HG03520 (cell line): ENCODE measurements around the gene ZDHHC8.
"Not testable (repeated sequence)": the region's sequence is repeated elsewhere in the genome, so short reads cannot be mapped to it uniquely, and the experiment has no call there.

Source experiments
- ATAC-seq: cut with Tn5 transposase; IDR thresholded peaks from one replicate; pipeline ENCODE4 v1.9.1; 2021; ENCODE audit warnings: mild to moderate bottlenecking, moderate library complexity; ENCODE audit not compliant: unreplicated experiment

Gene ZDHHC8

GRCh38 chr22:20157430-20158183, 26.0 kb downstream of the ZDHHC8 start:
- no peak for ATAC-seq

- ATAC-seq: no peak
Measured at GRCh38 chr22:20158391-20159036, 26.9 kb downstream of the ZDHHC8 start.

- ATAC-seq: no peak
Measured at GRCh38 chr22:20159076-20159475, 27.5 kb downstream of the ZDHHC8 start.

DNA sequence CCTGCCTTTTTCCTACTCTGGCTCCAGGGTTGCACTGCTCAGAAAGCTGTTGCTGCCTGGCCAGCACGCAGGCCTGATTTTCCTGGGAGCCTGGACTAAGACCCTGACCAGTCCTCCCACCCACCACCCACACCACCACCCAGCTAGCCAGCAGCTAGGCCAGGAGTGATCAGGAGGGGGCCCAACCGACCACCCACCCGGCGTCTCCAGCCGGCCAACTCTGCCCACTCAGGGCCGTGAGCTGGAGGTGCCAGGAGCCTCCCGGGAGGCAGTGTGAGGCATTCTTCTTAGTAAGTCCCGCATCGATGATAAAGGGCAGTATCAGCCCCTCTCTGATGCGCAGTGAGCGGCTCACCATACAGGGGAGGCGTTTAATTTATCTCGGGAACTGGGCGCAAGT, 27.9 kb downstream of the ZDHHC8 start:
- ATAC-seq: not testable (repeated sequence)

DNA sequence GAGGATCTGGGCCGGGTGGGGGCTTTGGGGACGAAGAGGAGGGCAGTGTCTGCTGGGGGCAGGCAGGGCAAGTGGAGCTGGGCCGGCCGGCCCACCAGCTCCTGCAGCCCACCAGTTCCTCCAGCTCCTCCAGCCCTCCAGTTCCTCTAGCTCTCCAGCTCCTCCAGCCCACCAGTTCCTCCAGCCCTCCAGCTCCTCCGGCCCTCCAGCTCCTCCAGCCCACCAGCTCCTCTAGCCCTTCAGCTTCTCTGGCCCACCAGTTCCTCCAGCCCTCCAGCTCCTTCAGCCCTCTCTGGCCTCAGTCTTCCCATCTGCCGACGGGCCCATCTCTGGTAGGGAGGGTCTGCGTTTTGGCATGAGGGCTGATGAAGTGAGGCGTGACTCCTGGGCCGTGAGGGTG, 28.4 kb downstream of the ZDHHC8 start:
- ATAC-seq: no peak

- no peak for ATAC-seq
Measured at GRCh38 chr22:20164863-20165262, 33.3 kb downstream of the ZDHHC8 start.

DNA sequence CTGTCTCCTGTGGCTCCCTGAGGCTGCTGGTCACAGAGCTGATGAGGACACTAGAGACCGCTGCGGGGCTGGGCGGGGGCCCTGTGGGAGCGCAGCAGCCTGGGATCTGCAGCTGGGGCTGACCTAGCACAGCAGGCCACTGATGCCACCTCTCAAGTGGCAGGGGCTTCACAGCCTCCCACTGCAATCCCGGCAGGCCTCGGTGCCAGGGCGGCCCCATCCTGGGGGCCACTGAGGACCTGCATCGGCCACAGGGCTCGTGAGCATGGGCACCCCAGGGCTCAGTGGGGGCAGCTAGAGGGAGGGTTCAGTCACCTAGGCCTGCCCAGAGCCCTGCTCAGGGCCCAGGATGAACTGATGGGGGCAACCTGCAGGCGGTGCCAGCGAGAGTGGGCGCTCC, 33.8 kb downstream of the ZDHHC8 start:
- ATAC-seq: no peak

DNA sequence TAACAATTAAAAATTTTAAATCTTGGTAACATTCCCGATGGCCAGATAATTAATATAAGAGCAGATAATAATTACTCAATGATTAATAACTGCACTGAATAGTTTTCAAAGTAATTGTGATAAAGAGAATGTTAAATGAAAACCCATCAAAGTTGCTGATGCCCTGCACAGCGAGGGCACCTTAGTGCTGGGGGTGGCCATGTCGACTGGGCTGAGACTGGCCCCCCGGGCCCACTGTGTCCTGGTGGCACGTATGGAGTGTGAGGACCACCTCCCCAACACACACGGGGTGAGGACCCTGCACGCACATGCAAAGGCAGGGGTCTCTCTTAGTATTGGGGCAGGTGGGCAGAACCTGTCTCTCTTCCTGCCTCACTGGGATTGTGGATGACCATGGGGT, 34.3 kb downstream of the ZDHHC8 start:
- no peak for ATAC-seq

DNA sequence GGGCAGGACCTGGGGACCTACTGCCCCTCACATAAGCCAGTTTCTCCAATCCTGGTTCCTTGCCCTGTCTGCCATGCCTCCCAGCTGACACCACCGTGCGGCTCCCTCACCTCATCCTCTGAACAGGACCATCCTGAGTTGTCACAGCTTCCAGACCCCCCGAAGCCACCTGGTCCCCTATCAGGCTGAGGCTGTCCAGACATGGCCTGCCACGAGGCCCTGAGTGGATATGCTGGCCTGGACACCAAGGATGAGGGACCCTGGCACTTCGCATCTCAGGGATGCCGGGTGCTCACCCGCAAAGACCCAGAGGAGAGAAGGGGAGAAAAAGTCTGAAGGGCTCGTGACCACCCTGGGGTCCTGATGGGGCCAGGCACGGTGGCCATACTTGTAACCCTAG, 35.1 kb downstream of the ZDHHC8 start:
- no peak for ATAC-seq

DNA sequence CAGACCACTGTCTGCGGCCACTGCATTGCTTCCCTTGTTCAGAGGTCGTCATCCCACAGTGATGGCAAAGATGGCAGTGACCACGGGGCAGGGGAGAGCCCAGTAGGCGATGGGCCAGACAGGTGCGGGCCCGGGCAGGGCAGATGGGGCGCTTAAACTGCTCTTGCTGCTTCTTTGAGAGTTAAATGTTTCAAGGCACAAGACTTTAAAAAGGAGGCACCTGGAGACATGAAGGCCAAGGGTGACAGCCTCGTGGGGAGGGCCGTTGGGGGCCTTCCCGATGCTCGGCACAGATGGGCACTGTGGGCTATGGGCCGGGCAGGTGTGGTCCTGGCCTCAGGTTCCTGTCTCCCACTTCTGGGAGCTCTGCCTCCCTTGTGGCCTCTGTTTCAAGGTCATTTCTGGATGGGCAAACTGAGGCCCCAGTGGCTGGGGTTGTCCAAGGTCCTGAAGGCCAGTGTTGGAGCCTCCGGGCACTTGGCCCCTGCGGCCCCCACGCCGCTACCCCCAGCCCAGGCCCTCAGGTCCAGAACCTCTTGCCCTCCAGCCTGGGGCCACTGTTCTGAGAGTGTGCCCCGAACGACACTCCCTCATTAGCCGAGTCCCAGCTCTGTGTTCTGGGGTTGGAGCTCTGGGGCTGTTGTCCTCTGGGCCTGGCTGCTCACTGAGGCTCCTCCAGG, 36.2 kb downstream of the ZDHHC8 start:
- ATAC-seq: no peak

DNA sequence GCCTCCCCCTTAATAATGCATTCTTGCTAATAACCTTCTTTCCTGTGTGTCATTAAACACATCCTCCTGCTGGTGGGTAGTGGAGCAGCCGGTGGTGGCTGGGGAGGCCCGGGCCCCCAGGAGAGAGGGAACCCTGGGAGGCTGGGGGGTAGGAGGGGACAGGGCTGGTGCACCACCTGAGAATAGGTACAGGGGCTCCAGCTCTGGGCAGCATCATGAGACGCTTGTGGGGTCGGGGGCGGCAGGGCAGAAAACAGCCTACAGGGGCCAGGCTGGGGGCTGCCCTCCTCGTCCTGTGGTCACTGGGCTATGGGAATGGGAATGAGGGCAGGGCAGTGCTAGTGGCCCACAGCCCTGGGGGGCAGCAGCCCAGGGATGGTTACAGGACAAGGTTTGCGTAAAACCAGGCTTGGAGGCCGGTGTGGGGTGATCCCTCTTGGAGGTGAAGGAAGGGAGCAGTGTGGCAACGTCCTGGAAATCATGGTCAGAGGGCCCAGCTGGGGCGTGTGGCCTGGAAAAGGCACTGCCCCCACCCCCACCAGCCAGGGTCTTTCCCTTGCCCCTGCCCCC, 37.7 kb downstream of the ZDHHC8 start:
- ATAC-seq: no peak

GRCh38 chr22:20170170-20170569, 38.6 kb downstream of the ZDHHC8 start:
- no peak for ATAC-seq

GRCh38 chr22:20171288-20172140, 39.9 kb downstream of the ZDHHC8 start:
- no peak for ATAC-seq

DNA sequence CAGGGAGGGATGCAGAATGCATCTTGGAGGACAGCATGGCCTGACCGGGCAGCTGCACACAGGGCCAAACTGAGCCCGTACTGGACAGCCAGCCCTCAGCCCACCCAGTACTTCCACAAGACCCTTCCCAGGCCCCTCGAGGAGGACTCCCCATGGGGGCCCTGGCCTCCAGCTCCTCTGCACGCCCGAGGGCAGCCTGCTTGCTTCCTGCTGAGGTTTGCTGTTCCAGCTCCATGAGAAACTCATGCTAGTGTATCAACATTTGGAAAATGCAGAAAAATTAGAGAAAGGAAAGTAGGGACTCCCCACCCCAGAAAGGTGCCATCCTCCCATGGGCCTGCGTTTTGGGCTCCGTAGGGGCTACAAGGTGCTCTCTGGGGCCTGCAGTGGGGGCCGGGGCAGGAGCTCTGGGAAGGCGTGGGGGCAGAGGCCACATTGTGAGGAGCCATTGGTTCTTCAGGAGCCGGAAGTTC, 40.6 kb downstream of the ZDHHC8 start:
- ATAC-seq: no peak

DNA sequence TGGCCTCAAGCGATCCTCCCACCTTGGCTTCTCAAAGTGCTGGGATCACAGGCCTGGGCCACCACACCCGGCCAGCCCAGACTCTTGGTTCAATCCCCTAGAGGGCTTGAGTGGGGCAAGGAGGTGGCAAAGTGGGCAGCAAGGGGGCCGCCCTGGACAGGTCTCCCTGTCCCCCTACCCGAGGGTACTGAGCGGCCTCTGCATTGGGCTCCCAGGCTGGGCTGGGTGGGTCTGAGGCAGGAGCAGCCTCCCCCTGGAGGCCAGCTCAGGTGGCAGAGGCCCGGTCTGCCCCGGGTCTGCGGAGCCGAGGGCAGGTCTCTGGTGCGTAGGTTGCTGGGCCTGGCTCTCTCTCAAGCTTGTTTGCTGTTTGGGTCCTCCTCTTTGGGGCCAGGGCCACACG, 41.6 kb downstream of the ZDHHC8 start:
- ATAC-seq: no peak

GRCh38 chr22:20173772-20174171, 42.2 kb downstream of the ZDHHC8 start:
- ATAC-seq: no peak

DNA sequence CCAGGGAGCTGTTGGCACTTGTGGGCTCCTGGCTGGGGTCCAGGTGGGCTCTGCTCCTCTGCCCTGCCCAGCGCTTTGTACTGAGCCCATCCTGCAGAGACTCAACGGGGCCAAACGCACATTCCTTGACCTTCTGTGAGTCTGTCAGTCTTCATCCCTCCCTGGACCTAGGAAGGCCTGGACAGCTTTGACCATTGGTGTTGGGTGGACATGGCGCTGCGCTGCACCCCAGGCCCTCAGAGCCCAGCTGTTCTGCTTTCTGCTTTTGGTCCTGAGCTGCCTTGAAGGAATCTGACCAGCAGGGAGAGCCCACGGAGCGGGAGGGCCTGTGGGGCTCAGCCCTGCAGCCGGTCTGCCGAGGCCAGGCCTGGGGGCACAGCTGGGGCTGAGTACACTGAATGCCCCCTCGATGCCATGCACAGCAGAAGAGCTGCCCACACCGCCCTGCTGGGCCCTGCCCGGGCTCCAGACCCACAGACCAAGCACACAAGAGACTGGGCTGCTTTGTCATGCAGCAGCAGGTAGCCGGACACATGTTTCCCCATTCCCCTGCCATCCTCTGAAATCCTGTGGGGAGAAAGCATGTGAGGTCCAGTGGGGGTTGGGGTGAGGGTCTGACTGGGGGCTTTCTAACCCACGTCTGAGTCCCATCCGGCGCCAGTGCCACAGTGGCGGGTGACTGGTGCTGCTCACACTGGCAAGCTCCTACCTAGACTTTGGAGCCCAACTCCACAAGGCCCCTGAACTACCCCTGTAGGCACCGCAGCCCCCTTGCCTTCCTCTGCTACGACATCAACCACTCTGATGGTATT, 43.4 kb downstream of the ZDHHC8 start:
- no peak for ATAC-seq

GRCh38 chr22:20175597-20175900, 43.9 kb downstream of the ZDHHC8 start:
- ATAC-seq: no peak

GRCh38 chr22:20176421-20177085, 44.9 kb downstream of the ZDHHC8 start:
- no peak for ATAC-seq
